Osteoblast (primary cell): ENCODE data around the gene HDAC7. TPM values are rescaled to one million over a fixed set of nuclear protein-coding genes. Genes with fewer than 3 reads are reported as not detected.

Source experiments
- DNase-seq: peaks from one replicate; pipeline ENCODE4 v3.0.0; 2011; ENCODE audit warnings: low spot score, mixed read lengths; ENCODE audit not compliant: insufficient read length; ENCODE audit errors: missing footprints
- H2AFZ ChIP-seq: 2 replicates; pipeline ENCODE4 v1.6.0; 2011; ENCODE audit warnings: mild to moderate bottlenecking, low read length
- H3K27ac ChIP-seq: 2 replicates; pipeline ENCODE4 v1.5.1; 2011; ENCODE audit warnings: mild to moderate bottlenecking, low read depth, low read length, moderate library complexity
- H3K27me3 ChIP-seq: 2 replicates; pipeline ENCODE4 v1.6.0; 2012; ENCODE audit warnings: mild to moderate bottlenecking, control low read depth, inconsistent platforms, low read length, moderate library complexity; ENCODE audit not compliant: insufficient read depth
- H3K36me3 ChIP-seq: 2 replicates; pipeline ENCODE4 v1.5.1; 2011; ENCODE audit warnings: mild to moderate bottlenecking, low read length, control low read depth, moderate library complexity; ENCODE audit not compliant: insufficient read depth
- H3K4me1 ChIP-seq: 2 replicates; pipeline ENCODE4 v1.5.1; 2011; ENCODE audit warnings: mild to moderate bottlenecking, low read length, control low read depth, moderate library complexity; ENCODE audit not compliant: insufficient read depth
- H3K4me2 ChIP-seq: 2 replicates; pipeline ENCODE4 v1.6.0; 2011; ENCODE audit warnings: mild to moderate bottlenecking, low read length; ENCODE audit not compliant: insufficient read depth
- H3K4me3 ChIP-seq: fragments of 200-600 bp; sonication (generic); 3 replicates; pipeline ENCODE4 v1.5.1; 2012; ENCODE audit warnings: mild to moderate bottlenecking, low read length, inconsistent platforms; ENCODE audit not compliant: insufficient read depth
- H3K79me2 ChIP-seq: 2 replicates; pipeline ENCODE4 v1.6.0; 2012; ENCODE audit warnings: mild to moderate bottlenecking, low read length, control low read depth, inconsistent platforms; ENCODE audit not compliant: insufficient read depth
- H3K9me3 ChIP-seq: 2 replicates; pipeline ENCODE4 v1.5.1; 2011; ENCODE audit warnings: low read depth, low read length, control low read depth
- H4K20me1 ChIP-seq: 2 replicates; pipeline ENCODE4 v1.6.0; 2012; ENCODE audit warnings: mild to moderate bottlenecking, low read length, control low read depth; ENCODE audit not compliant: insufficient read depth
- total RNA-seq: library from RNA; depleted of rRNA; stranded (reverse); fragments of >200 nt; gene quantifications from 2 replicates; pipeline ENCODE4 v1.2.3, GENCODE V29; 2012
- TF ChIP-seq, protein P1 (sequence below): IDR thresholded peaks from 2 replicates; pipeline ENCODE4 v1.5.1; 2011; ENCODE audit warnings: mild to moderate bottlenecking, low read depth, low read length, moderate library complexity; ENCODE audit errors: extremely low read depth

Gene HDAC7
- total RNA-seq, 1 donor, result 41.3 TPM

DNA sequence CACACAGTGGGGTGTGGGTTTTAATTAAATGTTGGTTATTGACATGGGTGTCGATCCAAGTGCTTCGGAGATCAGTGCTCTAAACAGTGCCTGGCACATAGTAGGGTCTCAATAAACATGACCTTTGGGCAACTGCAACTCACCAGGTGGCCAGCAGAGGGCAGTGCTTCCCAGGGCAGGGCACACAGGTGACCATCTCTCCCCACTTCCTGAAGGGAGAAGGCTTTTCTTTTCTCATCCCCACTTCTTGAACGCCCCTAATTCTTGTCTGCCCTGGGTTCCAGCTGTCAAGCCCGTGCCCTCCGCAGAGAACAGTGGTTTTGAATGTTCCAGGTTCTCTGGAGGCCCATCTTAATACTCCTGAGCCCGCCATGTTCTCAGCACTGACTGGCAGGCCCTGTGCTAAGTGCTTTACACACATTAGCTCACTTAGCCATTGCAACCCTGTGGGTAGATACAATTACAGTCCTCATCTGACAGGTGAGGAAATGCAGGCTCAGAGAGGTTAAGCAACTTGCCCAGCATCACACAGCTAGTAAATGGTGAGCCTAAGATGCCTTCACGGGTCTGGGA, 77.4 kb downstream of the HDAC7 start:
- Histone ChIP-seq H3K4me3 (no peak overlapping the region), H3K27me3 (no peaks in the 10 kb centered on the region), H3K9me3 (no peaks in the 10 kb centered on the region), H4K20me1 (no peaks in the 10 kb centered on the region), H3K36me3 (no peaks in the 10 kb centered on the region), H2AFZ (no peak overlapping the region), H3K79me2 (no peaks in the 10 kb centered on the region), H3K27ac (no peak overlapping the region), H3K4me2 (no peak overlapping the region), H3K4me1 (peaks cover 13% of the 10 kb centered on the region)
- TF ChIP-seq, protein P1, sequence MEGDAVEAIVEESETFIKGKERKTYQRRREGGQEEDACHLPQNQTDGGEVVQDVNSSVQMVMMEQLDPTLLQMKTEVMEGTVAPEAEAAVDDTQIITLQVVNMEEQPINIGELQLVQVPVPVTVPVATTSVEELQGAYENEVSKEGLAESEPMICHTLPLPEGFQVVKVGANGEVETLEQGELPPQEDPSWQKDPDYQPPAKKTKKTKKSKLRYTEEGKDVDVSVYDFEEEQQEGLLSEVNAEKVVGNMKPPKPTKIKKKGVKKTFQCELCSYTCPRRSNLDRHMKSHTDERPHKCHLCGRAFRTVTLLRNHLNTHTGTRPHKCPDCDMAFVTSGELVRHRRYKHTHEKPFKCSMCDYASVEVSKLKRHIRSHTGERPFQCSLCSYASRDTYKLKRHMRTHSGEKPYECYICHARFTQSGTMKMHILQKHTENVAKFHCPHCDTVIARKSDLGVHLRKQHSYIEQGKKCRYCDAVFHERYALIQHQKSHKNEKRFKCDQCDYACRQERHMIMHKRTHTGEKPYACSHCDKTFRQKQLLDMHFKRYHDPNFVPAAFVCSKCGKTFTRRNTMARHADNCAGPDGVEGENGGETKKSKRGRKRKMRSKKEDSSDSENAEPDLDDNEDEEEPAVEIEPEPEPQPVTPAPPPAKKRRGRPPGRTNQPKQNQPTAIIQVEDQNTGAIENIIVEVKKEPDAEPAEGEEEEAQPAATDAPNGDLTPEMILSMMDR, result peak; percentile 99
- peak; percentile 87 for DNase-seq

DNA sequence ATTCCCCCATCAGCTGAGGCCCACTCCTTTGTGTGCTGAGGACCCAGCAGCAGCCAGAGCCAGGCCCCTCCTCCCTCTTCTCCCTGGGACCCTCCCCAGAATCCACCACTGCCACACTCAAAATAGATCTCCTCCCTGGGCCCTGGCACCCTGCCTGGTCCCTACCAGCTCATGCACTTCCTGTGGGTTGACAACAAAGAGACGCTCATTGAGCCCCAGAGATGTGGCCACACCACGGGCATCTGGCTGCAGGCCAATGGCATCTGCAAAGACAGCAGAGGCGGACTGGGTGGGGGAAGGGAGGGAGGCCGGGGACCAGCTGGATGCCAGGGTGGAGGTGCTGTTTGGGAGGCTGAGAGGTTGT, 78.4 kb downstream of the HDAC7 start:
- Histone ChIP-seq H2AFZ (no peak overlapping the region), H4K20me1 (no peaks in the 10 kb centered on the region), H3K9me3 (no peaks in the 10 kb centered on the region), H3K4me3 (no peak overlapping the region), H3K4me1 (peaks cover 24% of the 10 kb centered on the region), H3K27me3 (no peaks in the 10 kb centered on the region), H3K79me2 (no peaks in the 10 kb centered on the region), H3K36me3 (no peaks in the 10 kb centered on the region), H3K4me2 (no peak overlapping the region), H3K27ac (no peak overlapping the region)
- DNase-seq, result peak; percentile 71
- TF ChIP-seq, protein P1, result no peak

DNA sequence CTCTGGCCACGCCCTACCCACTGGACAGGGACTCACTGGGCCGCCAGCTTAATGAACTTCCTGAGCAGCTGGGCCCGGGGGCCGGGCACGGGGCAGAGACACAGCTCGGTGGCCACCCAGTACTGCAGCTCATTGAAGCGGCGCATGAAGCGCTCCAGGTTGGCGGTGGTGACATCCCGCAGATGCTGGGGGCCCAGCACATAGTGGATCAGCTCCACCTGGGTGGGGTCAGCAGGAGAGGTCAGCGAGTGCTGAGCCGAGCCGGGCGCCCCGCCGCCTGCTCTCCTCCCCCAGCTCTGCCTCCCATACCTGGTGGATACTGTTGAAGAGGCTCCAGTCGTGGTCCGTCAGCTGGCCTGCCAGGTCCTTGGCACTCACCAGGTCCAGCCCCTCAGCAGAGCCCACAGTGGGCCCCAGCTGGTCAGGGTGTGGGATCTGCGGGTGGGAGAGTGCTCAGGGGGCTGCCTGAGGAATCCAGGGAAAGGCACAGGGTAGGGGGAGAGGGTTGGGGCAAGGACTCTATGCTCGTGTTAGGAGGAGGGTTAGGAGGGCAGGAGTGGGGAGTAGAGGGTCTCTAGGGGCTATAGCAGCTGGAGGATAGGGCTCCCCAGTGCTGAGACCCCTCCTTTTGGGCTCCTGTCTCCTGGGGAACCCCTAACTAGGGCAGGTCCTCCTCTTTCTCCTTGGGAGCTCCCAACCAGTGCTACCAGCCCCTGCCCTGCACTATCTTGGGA, 78.9 kb downstream of the HDAC7 start:
- H3K4me1 ChIP-seq, result peaks cover 27% of the 10 kb centered on the region
- H3K27ac ChIP-seq, result no peak overlapping the region
- H2AFZ ChIP-seq, result no peak overlapping the region
- no peaks in the 10 kb centered on the region for H3K27me3 ChIP-seq
- TF ChIP-seq, protein P1, result no peak
- H3K4me2 ChIP-seq, result no peak overlapping the region
- no peaks in the 10 kb centered on the region for H4K20me1 ChIP-seq
- no peaks in the 10 kb centered on the region for H3K9me3 ChIP-seq
- H3K4me3 ChIP-seq, result no peak overlapping the region
- peak; percentile 58 for DNase-seq
- H3K36me3 ChIP-seq, result no peaks in the 10 kb centered on the region
- no peaks in the 10 kb centered on the region for H3K79me2 ChIP-seq

DNA sequence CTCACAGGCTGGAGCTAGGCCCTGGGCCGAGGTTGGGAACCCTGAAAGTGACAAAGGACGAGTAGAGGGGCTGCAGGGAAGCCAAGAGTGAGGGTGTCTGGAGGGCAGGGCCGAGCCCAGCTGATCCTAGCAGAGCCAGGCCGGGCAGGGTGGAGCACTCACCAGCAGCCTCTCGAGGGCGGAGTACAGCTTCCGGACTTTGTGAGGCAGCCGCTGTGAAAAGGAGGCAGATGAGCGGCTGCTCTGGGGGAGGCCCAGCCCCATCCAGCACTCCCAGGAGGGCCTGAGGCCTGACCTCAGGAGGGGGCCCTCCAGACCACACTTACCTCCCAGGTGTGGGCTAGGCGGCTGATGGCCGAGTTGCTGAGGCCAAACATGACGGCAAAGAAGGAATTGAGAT, 79.7 kb downstream of the HDAC7 start:
- H3K4me2 ChIP-seq, result no peak overlapping the region
- H3K9me3 ChIP-seq, result no peaks in the 10 kb centered on the region
- no peaks in the 10 kb centered on the region for H4K20me1 ChIP-seq
- H3K27ac ChIP-seq, result no peak overlapping the region
- no peak overlapping the region for H3K4me3 ChIP-seq
- H3K27me3 ChIP-seq, result no peaks in the 10 kb centered on the region
- TF ChIP-seq, protein P1, result no peak
- no peaks in the 10 kb centered on the region for H3K36me3 ChIP-seq
- peaks cover 29% of the 10 kb centered on the region for H3K4me1 ChIP-seq
- DNase-seq, result peak; percentile 77
- no peak overlapping the region for H2AFZ ChIP-seq
- H3K79me2 ChIP-seq, result no peaks in the 10 kb centered on the region
